Dendritic cell treated with granulocyte-macrophage colony-stimulating factor and Interleukin-4, amounts not matched to agents 40 ng/mL and 50 ng/mL, for 4 days (primary cell): ENCODE data around the gene GNB3.
"Not testable (repeated sequence)": the region's sequence is repeated elsewhere in the genome, so short reads cannot be mapped to it uniquely, and the experiment has no call there.

ENCODE experiments used
- H3K27ac Mint-ChIP-seq: one replicate; pipeline ENCODE4 v1.8.0; 2022; ENCODE audit warnings: mild to moderate bottlenecking, mixed read lengths
- H3K27me3 Mint-ChIP-seq: one replicate; pipeline ENCODE4 v1.8.0; 2022; ENCODE audit warnings: mild to moderate bottlenecking, mixed read lengths
- H3K36me3 Mint-ChIP-seq: one replicate; pipeline ENCODE4 v1.8.0; 2022; ENCODE audit warnings: low read depth, mixed read lengths
- H3K4me1 Mint-ChIP-seq: one replicate; pipeline ENCODE4 v1.8.0; 2022; ENCODE audit warnings: low read depth, mixed read lengths
- H3K4me3 Mint-ChIP-seq: one replicate; pipeline ENCODE4 v1.8.0; 2022; ENCODE audit warnings: mild to moderate bottlenecking, moderate library complexity, mixed read lengths
- H3K9me3 Mint-ChIP-seq: one replicate; pipeline ENCODE4 v1.8.0; 2022; ENCODE audit warnings: mixed read lengths
- intact Hi-C: fragments of 100-400 bp; cut with micrococcal nuclease; formaldehyde crosslinking; loops from one replicate; pipeline ENCODE4 v1.15.0; 2022

Gene GNB3

GRCh38 chr12:6851153-6851920 lies 10.6 kb downstream of the GNB3 start, which contains the start of gene CDCA3:
TSS of gene CDCA3 (minus strand) at chr12:6851286. CDS start at chr12:6850952, 334 bp downstream.
- H3K4me1 Mint-ChIP-seq = peaks cover 41% of the 10 kb centered on the region

GRCh38 chr12:6851921-6852650 lies 11.4 kb downstream of the GNB3 start, which contains the start of gene USP5:
TSS of gene USP5 (plus strand) at chr12:6852150. CDS start at chr12:6852180, 30 bp downstream.
- intact Hi-C loops = loop anchor here (1.0 kb wide), 2 partner anchors 20 to 189 kb away; partner anchors contain the start of gene ING4
- Mint-ChIP-seq H3K9me3 (no peaks in the 10 kb centered on the region), H3K27ac (peak within 1 kb of the TSS; percentile 91), H3K27me3 (no peaks in the 10 kb centered on the region), H3K36me3 (peaks cover 43% of the 10 kb centered on the region), H3K4me3 (peak within 1 kb of the TSS; percentile 87), H3K4me1 (peaks cover 35% of the 10 kb centered on the region)

More at GRCh38 chr12:6851153-6851920, 10.6 kb downstream of the GNB3 start, which contains the start of gene CDCA3:
- intact Hi-C loops = no loop called here
- Mint-ChIP-seq H3K4me3 (peak within 1 kb of the TSS; percentile 87), H3K27ac (peak within 1 kb of the TSS; percentile 91), H3K27me3 (no peaks in the 10 kb centered on the region), H3K36me3 (peaks cover 35% of the 10 kb centered on the region), H3K9me3 (no peaks in the 10 kb centered on the region)

GRCh38 chr12:6852651-6853354 lies 12.1 kb downstream of the GNB3 start:
- Mint-ChIP-seq H3K9me3 (no peaks in the 10 kb centered on the region), H3K36me3 (peaks cover 50% of the 10 kb centered on the region), H3K4me3 (peak overlapping the region; percentile 87), H3K27me3 (no peaks in the 10 kb centered on the region), H3K4me1 (peaks cover 35% of the 10 kb centered on the region), H3K27ac (peak overlapping the region; percentile 91)
- intact Hi-C loops = loop anchor here (1.0 kb wide), 2 partner anchors 19 to 190 kb away; partner anchors contain the start of gene ING4

GRCh38 chr12:6853626-6854025 lies 12.9 kb downstream of the GNB3 start:
- Mint-ChIP-seq H3K9me3 (no peaks in the 10 kb centered on the region), H3K4me1 (peaks cover 28% of the 10 kb centered on the region), H3K36me3 (peaks cover 58% of the 10 kb centered on the region), H3K4me3 (no peak overlapping the region), H3K27ac (peak overlapping the region; percentile 91), H3K27me3 (no peaks in the 10 kb centered on the region)
- intact Hi-C loops = no loop called here

DNA sequence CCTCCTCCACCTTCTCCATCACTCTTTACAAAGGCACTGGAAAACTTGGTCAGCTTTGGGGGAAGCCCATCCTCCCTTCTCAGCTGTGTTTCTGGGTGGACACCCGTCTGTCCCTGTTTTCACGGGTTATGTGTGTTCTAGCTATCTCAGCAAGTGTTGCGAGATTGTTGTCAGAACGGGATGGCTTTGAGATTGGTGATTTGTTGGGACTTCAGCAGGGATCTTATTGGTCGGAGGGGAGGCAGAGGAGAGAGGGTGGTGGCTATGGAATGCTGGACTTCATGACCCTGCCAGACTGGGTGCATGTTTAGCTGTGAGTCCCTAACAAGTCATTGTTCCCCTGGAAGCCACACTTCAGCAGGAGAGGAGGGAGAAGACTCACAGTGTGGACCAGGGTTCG lies 13.3 kb downstream of the GNB3 start:
- intact Hi-C loops = no loop called here
- H3K36me3 Mint-ChIP-seq = peaks cover 62% of the 10 kb centered on the region
- H3K9me3 Mint-ChIP-seq = no peaks in the 10 kb centered on the region
- H3K27me3 Mint-ChIP-seq = no peaks in the 10 kb centered on the region
- no peak overlapping the region for H3K27ac Mint-ChIP-seq
- peaks cover 28% of the 10 kb centered on the region for H3K4me1 Mint-ChIP-seq
- H3K4me3 Mint-ChIP-seq = no peak overlapping the region

GRCh38 chr12:6855322-6855721 lies 14.6 kb downstream of the GNB3 start:
- no peak overlapping the region for H3K27ac Mint-ChIP-seq
- H3K36me3 Mint-ChIP-seq = peaks cover 75% of the 10 kb centered on the region
- peaks cover 23% of the 10 kb centered on the region for H3K4me1 Mint-ChIP-seq
- no peaks in the 10 kb centered on the region for H3K9me3 Mint-ChIP-seq
- H3K4me3 Mint-ChIP-seq = no peak overlapping the region
- intact Hi-C loops = no loop called here
- no peaks in the 10 kb centered on the region for H3K27me3 Mint-ChIP-seq

- intact Hi-C loops = no loop called here
- Mint-ChIP-seq H3K27me3 (no peaks in the 10 kb centered on the region), H3K4me1 (peaks cover 6% of the 10 kb centered on the region), H3K4me3 (no peak overlapping the region), H3K27ac (no peak overlapping the region), H3K36me3 (peaks cover 91% of the 10 kb centered on the region), H3K9me3 (no peaks in the 10 kb centered on the region)
Observed at GRCh38 chr12:6858799-6859198, 18.1 kb downstream of the GNB3 start.

- Mint-ChIP-seq H3K27me3 (no peaks in the 10 kb centered on the region), H3K9me3 (no peaks in the 10 kb centered on the region), H3K4me1 (no peaks in the 10 kb centered on the region), H3K27ac (no peak overlapping the region), H3K4me3 (no peak overlapping the region), H3K36me3 (peaks cover 97% of the 10 kb centered on the region)
- intact Hi-C loops = no loop called here
Observed at GRCh38 chr12:6860116-6860515, 19.4 kb downstream of the GNB3 start.

- Mint-ChIP-seq H3K4me3 (no peak overlapping the region), H3K9me3 (no peaks in the 10 kb centered on the region), H3K36me3 (peaks cover 98% of the 10 kb centered on the region), H3K4me1 (peaks cover under 1% of the 10 kb centered on the region), H3K27ac (no peak overlapping the region), H3K27me3 (no peaks in the 10 kb centered on the region)
- intact Hi-C loops = no loop called here
Observed at GRCh38 chr12:6860942-6861341, 20.2 kb downstream of the GNB3 start.

DNA sequence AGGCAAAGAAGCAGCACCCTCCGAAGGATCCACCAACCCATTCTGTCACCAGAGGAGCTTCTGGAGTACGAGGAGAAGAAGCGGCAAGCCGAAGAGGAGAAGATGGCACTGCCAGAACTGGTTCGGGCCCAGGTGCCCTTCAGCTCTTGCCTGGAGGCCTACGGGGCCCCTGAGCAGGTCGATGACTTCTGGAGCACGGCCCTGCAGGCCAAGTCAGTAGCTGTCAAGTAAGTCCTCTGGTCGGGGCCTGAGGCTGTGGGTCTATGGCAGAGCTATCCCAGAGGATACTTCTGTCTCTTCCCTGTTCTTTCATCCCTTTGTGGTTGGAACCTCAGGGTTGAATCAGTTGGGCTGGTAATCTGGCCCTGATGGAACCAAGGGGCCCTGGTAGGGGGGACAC lies 20.7 kb downstream of the GNB3 start:
- no peaks in the 10 kb centered on the region for H3K9me3 Mint-ChIP-seq
- H3K36me3 Mint-ChIP-seq = peaks cover 98% of the 10 kb centered on the region
- H3K4me1 Mint-ChIP-seq = peaks cover 5% of the 10 kb centered on the region
- H3K27me3 Mint-ChIP-seq = no peaks in the 10 kb centered on the region
- H3K4me3 Mint-ChIP-seq = no peak overlapping the region
- H3K27ac Mint-ChIP-seq = no peak overlapping the region
- intact Hi-C loops = no loop called here

GRCh38 chr12:6863033-6863432 lies 22.3 kb downstream of the GNB3 start:
- Mint-ChIP-seq H3K4me3 (no peak overlapping the region), H3K27me3 (no peaks in the 10 kb centered on the region), H3K27ac (no peak overlapping the region), H3K4me1 (peaks cover 12% of the 10 kb centered on the region), H3K9me3 (no peaks in the 10 kb centered on the region), H3K36me3 (peaks cover 95% of the 10 kb centered on the region)
- intact Hi-C loops = no loop called here

DNA sequence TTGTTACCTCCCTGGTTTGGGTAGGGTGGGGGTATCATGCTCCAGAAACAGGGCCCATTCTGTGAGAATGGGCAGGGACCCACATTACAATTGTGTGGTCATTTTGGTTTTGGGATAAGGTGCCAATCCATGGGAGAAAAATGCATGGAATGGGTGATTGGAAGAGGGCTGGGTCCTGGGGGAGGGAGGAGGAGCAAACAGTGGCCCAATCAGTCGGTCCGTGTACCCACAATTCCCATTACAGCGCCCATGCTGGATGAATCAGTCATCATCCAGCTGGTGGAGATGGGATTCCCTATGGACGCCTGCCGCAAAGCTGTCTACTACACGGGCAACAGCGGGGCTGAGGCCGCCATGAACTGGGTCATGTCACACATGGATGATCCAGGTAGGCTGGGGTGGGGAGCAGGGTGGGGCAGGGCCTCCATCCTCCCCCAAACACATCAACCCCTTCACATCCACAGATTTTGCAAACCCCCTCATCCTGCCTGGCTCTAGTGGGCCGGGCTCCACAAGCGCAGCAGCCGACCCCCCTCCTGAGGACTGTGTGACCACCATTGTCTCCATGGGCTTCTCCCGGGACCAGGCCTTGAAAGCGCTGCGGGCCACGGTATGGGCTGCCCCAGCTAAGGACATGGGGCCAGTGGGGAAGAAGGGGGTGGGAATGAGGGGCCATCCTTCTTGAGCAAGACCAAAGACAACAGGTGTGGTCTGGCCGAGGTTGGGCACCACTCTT lies 23.0 kb downstream of the GNB3 start:
- no peaks in the 10 kb centered on the region for H3K9me3 Mint-ChIP-seq
- peaks cover 18% of the 10 kb centered on the region for H3K4me1 Mint-ChIP-seq
- no peak overlapping the region for H3K4me3 Mint-ChIP-seq
- H3K27ac Mint-ChIP-seq = no peak overlapping the region
- no peaks in the 10 kb centered on the region for H3K27me3 Mint-ChIP-seq
- intact Hi-C loops = no loop called here
- H3K36me3 Mint-ChIP-seq = peaks cover 95% of the 10 kb centered on the region

DNA sequence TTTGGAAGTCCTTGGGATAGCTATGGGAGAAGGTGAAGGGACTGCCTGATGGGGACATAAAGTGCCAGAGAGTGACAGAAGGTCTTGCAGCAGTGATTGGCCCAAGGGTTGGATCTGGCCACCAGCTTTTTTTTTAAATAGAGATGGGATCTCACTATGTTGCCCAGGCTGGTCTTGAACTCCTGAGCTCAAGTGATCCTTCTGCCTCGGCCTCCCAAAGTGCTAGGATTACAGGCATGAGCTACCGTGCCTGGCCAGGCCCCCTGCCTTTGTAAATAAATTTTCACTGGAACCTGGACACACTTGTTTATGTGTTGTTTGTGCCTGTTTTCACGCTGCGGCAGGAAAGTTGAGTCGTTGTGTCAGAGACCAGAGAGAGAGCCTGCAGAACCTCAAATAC lies 24.6 kb downstream of the GNB3 start:
- H3K27ac Mint-ChIP-seq, H3K27me3 Mint-ChIP-seq, H3K9me3 Mint-ChIP-seq, H3K4me3 Mint-ChIP-seq: not testable (repeated sequence)
- H3K36me3 Mint-ChIP-seq = peaks cover 95% of the 10 kb centered on the region
- intact Hi-C loops = loop anchor here (5.0 kb wide), 1 partner anchor 72 kb away; no protein-coding TSS in a partner anchor
- peaks cover 34% of the 10 kb centered on the region for H3K4me1 Mint-ChIP-seq
